SK-N-SH treated with all-trans-retinoic acid at 6 μM for 48 hours (cell line): ENCODE results near the gene BCORL1.

Experiments
- BACH2 ChIP-seq: fragments of 250-450 bp; sonication (Bioruptor Pico); IDR thresholded peaks from 2 replicates; pipeline ENCODE4 v1.9.0; 2021; ENCODE audit warnings: mild to moderate bottlenecking, borderline replicate concordance
- CSDC2 ChIP-seq: fragments of 250-450 bp; sonication (Bioruptor Pico); IDR thresholded peaks from 2 replicates; pipeline ENCODE4 v1.5.0; 2020; ENCODE audit warnings: mild to moderate bottlenecking, moderate library complexity
- ESRRG ChIP-seq: fragments of 250-450 bp; sonication (Bioruptor Pico); IDR thresholded peaks from 2 replicates; pipeline ENCODE4 v1.6.1; 2021; ENCODE audit warnings: mild to moderate bottlenecking
- PATZ1 ChIP-seq: fragments of 250-450 bp; sonication (Bioruptor Pico); IDR thresholded peaks from 2 replicates; pipeline ENCODE4 v1.8.0; 2020; ENCODE audit warnings: mild to moderate bottlenecking, moderate library complexity, borderline replicate concordance
- POU6F1 ChIP-seq: fragments of 250-450 bp; sonication (Bioruptor Pico); IDR thresholded peaks from 2 replicates; pipeline ENCODE4 v1.8.0; 2021; ENCODE audit warnings: low read depth, mild to moderate bottlenecking, moderate library complexity, borderline replicate concordance
- TOX ChIP-seq: fragments of 250-450 bp; sonication (Bioruptor Pico); IDR thresholded peaks from 2 replicates; pipeline ENCODE4 v1.8.0; 2021; ENCODE audit warnings: mild to moderate bottlenecking, moderate library complexity, borderline replicate concordance
- TSHZ2 ChIP-seq: fragments of 250-450 bp; sonication (Bioruptor Pico); IDR thresholded peaks from 2 replicates; pipeline ENCODE4 v1.5.0; 2020; ENCODE audit warnings: mild to moderate bottlenecking, moderate library complexity
- ZFP30 ChIP-seq: fragments of 450-650 bp; formaldehyde crosslinking; IDR thresholded peaks from 2 replicates; pipeline ENCODE4 v1.5.0; 2022; ENCODE audit warnings: mild to moderate bottlenecking, moderate library complexity

DNA sequence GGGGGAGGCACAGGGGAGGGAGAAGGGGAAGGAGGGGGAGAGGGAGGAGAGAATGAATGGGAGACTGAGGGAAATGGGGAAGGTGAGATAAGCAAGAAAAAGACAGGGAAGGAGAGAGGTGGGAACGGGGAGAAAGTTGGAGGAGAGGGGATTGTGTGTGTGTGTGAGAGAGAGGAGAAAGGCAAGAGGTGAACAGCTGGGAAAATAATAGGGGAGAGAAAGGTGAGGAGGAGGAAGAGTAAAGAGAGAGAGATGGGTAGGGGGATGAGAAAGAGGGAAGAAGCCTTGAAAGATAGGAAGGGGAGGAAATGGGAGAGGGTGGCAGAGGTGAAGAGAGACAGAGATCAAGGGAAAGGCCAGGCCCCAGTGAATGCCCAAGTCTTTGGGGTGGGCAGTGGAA, 20.1 kb downstream of the BCORL1 start:
- TF ChIP-seq PATZ1 (CRISPR knock-in tag) (no peak), ZFP30 (CRISPR knock-in tag) (no peak), POU6F1 (CRISPR knock-in tag) (no peak), ESRRG (CRISPR knock-in tag) (no peak), BACH2 (CRISPR knock-in tag) (no peak), CSDC2 (CRISPR knock-in tag) (no peak), TOX (CRISPR knock-in tag) (no peak), TSHZ2 (CRISPR knock-in tag) (no peak)
